OCI-LY1 (cell line): Measurements from ENCODE around the gene MAPT.

Experiments
- H2AFZ ChIP-seq: fragments of 200-600 bp; sonication (generic), shearing (Covaris generic); 2 replicates; pipeline ENCODE4 v1.6.0; 2014; ENCODE audit warnings: antibody characterized with exemption, mild to moderate bottlenecking, low read length
- H3F3A ChIP-seq: fragments of 200-600 bp; sonication (generic), shearing (Covaris generic); 2 replicates; pipeline ENCODE4 v1.6.0; 2014; ENCODE audit warnings: mild to moderate bottlenecking, antibody characterized with exemption, low read length, moderate library complexity; ENCODE audit not compliant: insufficient read depth
- H3K27ac ChIP-seq: fragments of 200-600 bp; sonication (generic); 2 replicates; pipeline ENCODE4 v1.5.1; 2014; ENCODE audit warnings: low read length, mixed run types, mild to moderate bottlenecking, low read depth; ENCODE audit not compliant: poor library complexity, severe bottlenecking
- H3K27me3 ChIP-seq: fragments of 200-600 bp; sonication (generic); 2 replicates; pipeline ENCODE4 v1.6.0; 2014; ENCODE audit warnings: antibody characterized with exemption, mild to moderate bottlenecking, low read length, moderate library complexity; ENCODE audit not compliant: insufficient read depth
- H3K36me3 ChIP-seq: fragments of 200-600 bp; sonication (generic); 2 replicates; pipeline ENCODE4 v1.6.1; 2014; ENCODE audit warnings: mild to moderate bottlenecking, antibody characterized with exemption, low read length, moderate library complexity, mixed read lengths; ENCODE audit not compliant: insufficient read depth
- H3K4me1 ChIP-seq: fragments of 200-600 bp; sonication (generic); 2 replicates; pipeline ENCODE4 v1.5.1; 2014; ENCODE audit warnings: mild to moderate bottlenecking, low read length, moderate library complexity; ENCODE audit not compliant: insufficient read depth, severe bottlenecking
- H3K4me2 ChIP-seq: fragments of 200-600 bp; sonication (generic), shearing (Covaris generic); 2 replicates; pipeline ENCODE4 v1.6.1; 2014; ENCODE audit warnings: low read length
- H3K4me3 ChIP-seq: fragments of 200-600 bp; sonication (generic); 2 replicates; pipeline ENCODE4 v1.5.1; 2014; ENCODE audit warnings: low read length, low read depth, mild to moderate bottlenecking, mixed read lengths; ENCODE audit not compliant: poor library complexity, severe bottlenecking
- H3K79me2 ChIP-seq: fragments of 200-600 bp; shearing (Covaris generic); 2 replicates; pipeline ENCODE4 v1.6.1; 2016; ENCODE audit warnings: mixed run types, low read length, mixed read lengths; ENCODE audit not compliant: insufficient read depth
- H3K9ac ChIP-seq: fragments of 200-600 bp; sonication (generic), shearing (Covaris generic); 2 replicates; pipeline ENCODE4 v1.6.1; 2014; ENCODE audit warnings: mild to moderate bottlenecking, low read length, mixed read lengths
- H3K9me2 ChIP-seq: fragments of 200-600 bp; sonication (generic), shearing (Covaris generic); 2 replicates; pipeline ENCODE4 v1.6.1; 2014; ENCODE audit warnings: low read depth, mild to moderate bottlenecking, low read length, mixed read lengths
- H3K9me3 ChIP-seq: fragments of 200-600 bp; shearing (Covaris generic); 2 replicates; pipeline ENCODE4 v1.6.1; 2014; ENCODE audit warnings: low read length, mixed read lengths
- H4K20me1 ChIP-seq: fragments of 200-600 bp; sonication (generic), shearing (Covaris generic); 2 replicates; pipeline ENCODE4 v1.6.0; 2016; ENCODE audit warnings: mild to moderate bottlenecking, low read length; ENCODE audit not compliant: insufficient read depth
- EZH2 ChIP-seq: fragments of 200-600 bp; sonication (generic), shearing (Covaris generic); IDR thresholded peaks from 2 replicates; pipeline ENCODE4 v1.8.0; 2017; ENCODE audit warnings: borderline replicate concordance, mixed run types, mild to moderate bottlenecking, antibody characterized with exemption, low read length, moderate library complexity, mixed read lengths
- TF ChIP-seq, protein P1 (sequence below): fragments of 200-600 bp; sonication (generic), shearing (Covaris generic); IDR thresholded peaks from 2 replicates; pipeline ENCODE4 v1.5.1; 2017; ENCODE audit warnings: mild to moderate bottlenecking, antibody characterized with exemption, low read length, moderate library complexity, mixed read lengths

Gene MAPT

GRCh38 chr17:45896803-45897693 is 2.7 kb downstream of the MAPT start:
- H3K36me3 ChIP-seq: no peaks in the 10 kb centered on the region
- TF ChIP-seq, protein P1, sequence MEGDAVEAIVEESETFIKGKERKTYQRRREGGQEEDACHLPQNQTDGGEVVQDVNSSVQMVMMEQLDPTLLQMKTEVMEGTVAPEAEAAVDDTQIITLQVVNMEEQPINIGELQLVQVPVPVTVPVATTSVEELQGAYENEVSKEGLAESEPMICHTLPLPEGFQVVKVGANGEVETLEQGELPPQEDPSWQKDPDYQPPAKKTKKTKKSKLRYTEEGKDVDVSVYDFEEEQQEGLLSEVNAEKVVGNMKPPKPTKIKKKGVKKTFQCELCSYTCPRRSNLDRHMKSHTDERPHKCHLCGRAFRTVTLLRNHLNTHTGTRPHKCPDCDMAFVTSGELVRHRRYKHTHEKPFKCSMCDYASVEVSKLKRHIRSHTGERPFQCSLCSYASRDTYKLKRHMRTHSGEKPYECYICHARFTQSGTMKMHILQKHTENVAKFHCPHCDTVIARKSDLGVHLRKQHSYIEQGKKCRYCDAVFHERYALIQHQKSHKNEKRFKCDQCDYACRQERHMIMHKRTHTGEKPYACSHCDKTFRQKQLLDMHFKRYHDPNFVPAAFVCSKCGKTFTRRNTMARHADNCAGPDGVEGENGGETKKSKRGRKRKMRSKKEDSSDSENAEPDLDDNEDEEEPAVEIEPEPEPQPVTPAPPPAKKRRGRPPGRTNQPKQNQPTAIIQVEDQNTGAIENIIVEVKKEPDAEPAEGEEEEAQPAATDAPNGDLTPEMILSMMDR: no peak
- TF ChIP-seq EZH2: no peak

GRCh38 chr17:45900136-45900535 is 5.8 kb downstream of the MAPT start:
- H4K20me1 ChIP-seq: no peaks in the 10 kb centered on the region
- peaks cover 5% of the 10 kb centered on the region for H3K4me1 ChIP-seq
- H3K36me3 ChIP-seq: no peaks in the 10 kb centered on the region
- TF ChIP-seq, protein P1: no peak
- TF ChIP-seq EZH2: no peak
- H2AFZ ChIP-seq: no peak overlapping the region
- no peaks in the 10 kb centered on the region for H3K27me3 ChIP-seq
- no peak overlapping the region for H3K27ac ChIP-seq
- H3K4me3 ChIP-seq: no peak overlapping the region
- H3K4me2 ChIP-seq: no peak overlapping the region
- H3K9ac ChIP-seq: no peak overlapping the region
- no peaks in the 10 kb centered on the region for H3K9me3 ChIP-seq
- no peaks in the 10 kb centered on the region for H3F3A ChIP-seq
- no peaks in the 10 kb centered on the region for H3K9me2 ChIP-seq
- H3K79me2 ChIP-seq: no peaks in the 10 kb centered on the region

More at GRCh38 chr17:45896803-45897693, 2.7 kb downstream of the MAPT start:
- no peak overlapping the region for H3K27ac ChIP-seq
- H3K9me2 ChIP-seq: no peaks in the 10 kb centered on the region
- no peaks in the 10 kb centered on the region for H3K79me2 ChIP-seq
- H4K20me1 ChIP-seq: no peaks in the 10 kb centered on the region
- H3F3A ChIP-seq: no peaks in the 10 kb centered on the region
- no peaks in the 10 kb centered on the region for H3K27me3 ChIP-seq
- no peak overlapping the region for H3K9ac ChIP-seq
- H3K4me1 ChIP-seq: peaks cover 12% of the 10 kb centered on the region
- H3K4me3 ChIP-seq: no peak overlapping the region
- no peaks in the 10 kb centered on the region for H3K9me3 ChIP-seq
- no peak overlapping the region for H2AFZ ChIP-seq
- H3K4me2 ChIP-seq: no peak overlapping the region

GRCh38 chr17:45900723-45901415 is 6.5 kb downstream of the MAPT start:
- no peaks in the 10 kb centered on the region for H3K36me3 ChIP-seq
- no peaks in the 10 kb centered on the region for H3F3A ChIP-seq
- no peak overlapping the region for H2AFZ ChIP-seq
- no peaks in the 10 kb centered on the region for H3K9me3 ChIP-seq
- no peak overlapping the region for H3K27ac ChIP-seq
- H4K20me1 ChIP-seq: no peaks in the 10 kb centered on the region
- H3K79me2 ChIP-seq: no peaks in the 10 kb centered on the region
- no peak for TF ChIP-seq EZH2
- H3K4me3 ChIP-seq: no peak overlapping the region
- no peak overlapping the region for H3K9ac ChIP-seq
- H3K27me3 ChIP-seq: no peaks in the 10 kb centered on the region
- H3K9me2 ChIP-seq: no peaks in the 10 kb centered on the region
- no peaks in the 10 kb centered on the region for H3K4me1 ChIP-seq
- H3K4me2 ChIP-seq: no peak overlapping the region
